GM12864 (cell line): ENCODE measurements around the gene FCER2.

ENCODE experiments used
- DNase-seq: peaks from one replicate; pipeline ENCODE4 v3.0.0-alpha.2; 2011; ENCODE audit warnings: low read depth
- H3K4me3 ChIP-seq: 2 replicates; pipeline ENCODE4 v1.5.1; 2011; ENCODE audit warnings: mild to moderate bottlenecking, low read depth, low read length, control low read depth
- CTCF ChIP-seq: IDR thresholded peaks from 2 replicates; pipeline ENCODE4 v1.5.1; 2011; ENCODE audit warnings: low read depth, mild to moderate bottlenecking, moderate library complexity, low read length, control low read depth, inconsistent platforms; ENCODE audit errors: missing control alignments

Gene FCER2

GRCh38 chr19:7694499-7694898 is 7.4 kb downstream of the FCER2 start:
- no peak for TF ChIP-seq CTCF
- DNase-seq, result no peak
- H3K4me3 ChIP-seq, result no peak overlapping the region

- no peak for DNase-seq
- no peak overlapping the region for H3K4me3 ChIP-seq
- no peak for TF ChIP-seq CTCF
Measured at GRCh38 chr19:7692417-7693088, 9.4 kb downstream of the FCER2 start.

GRCh38 chr19:7691497-7691896 is 10.4 kb downstream of the FCER2 start:
- no peak overlapping the region for H3K4me3 ChIP-seq
- DNase-seq, result no peak
- no peak for TF ChIP-seq CTCF

- DNase-seq, result no peak
- no peak overlapping the region for H3K4me3 ChIP-seq
- TF ChIP-seq CTCF, result no peak
Measured at GRCh38 chr19:7690779-7691258, 11.1 kb downstream of the FCER2 start.

- H3K4me3 ChIP-seq, result no peak overlapping the region
- no peak for TF ChIP-seq CTCF
- DNase-seq, result no peak
Measured at GRCh38 chr19:7689165-7689564, 12.8 kb downstream of the FCER2 start.

- DNase-seq, result no peak
- no peak for TF ChIP-seq CTCF
- no peak overlapping the region for H3K4me3 ChIP-seq
Measured at GRCh38 chr19:7687177-7687576, 14.8 kb downstream of the FCER2 start.
